Dendritic cell treated with granulocyte-macrophage colony-stimulating factor and Interleukin-4, amounts not matched to agents 40 ng/mL and 50 ng/mL, for 4 days (primary cell): Measurements from ENCODE around the gene CHTOP.
"Not testable (repeated sequence)": the region's sequence is repeated elsewhere in the genome, so short reads cannot be mapped to it uniquely, and the experiment has no call there.

ENCODE experiments used
- H3K27ac Mint-ChIP-seq: one replicate; pipeline ENCODE4 v1.8.0; 2022; ENCODE audit warnings: mild to moderate bottlenecking, mixed read lengths
- H3K27me3 Mint-ChIP-seq: one replicate; pipeline ENCODE4 v1.8.0; 2022; ENCODE audit warnings: mild to moderate bottlenecking, mixed read lengths
- H3K36me3 Mint-ChIP-seq: one replicate; pipeline ENCODE4 v1.8.0; 2022; ENCODE audit warnings: low read depth, mixed read lengths
- H3K4me1 Mint-ChIP-seq: one replicate; pipeline ENCODE4 v1.8.0; 2022; ENCODE audit warnings: low read depth, mixed read lengths
- H3K4me3 Mint-ChIP-seq: one replicate; pipeline ENCODE4 v1.8.0; 2022; ENCODE audit warnings: mild to moderate bottlenecking, moderate library complexity, mixed read lengths
- H3K9me3 Mint-ChIP-seq: one replicate; pipeline ENCODE4 v1.8.0; 2022; ENCODE audit warnings: mixed read lengths
- intact Hi-C: fragments of 100-400 bp; cut with micrococcal nuclease; formaldehyde crosslinking; loops from one replicate; pipeline ENCODE4 v1.15.0; 2022

The CHTOP gene

DNA sequence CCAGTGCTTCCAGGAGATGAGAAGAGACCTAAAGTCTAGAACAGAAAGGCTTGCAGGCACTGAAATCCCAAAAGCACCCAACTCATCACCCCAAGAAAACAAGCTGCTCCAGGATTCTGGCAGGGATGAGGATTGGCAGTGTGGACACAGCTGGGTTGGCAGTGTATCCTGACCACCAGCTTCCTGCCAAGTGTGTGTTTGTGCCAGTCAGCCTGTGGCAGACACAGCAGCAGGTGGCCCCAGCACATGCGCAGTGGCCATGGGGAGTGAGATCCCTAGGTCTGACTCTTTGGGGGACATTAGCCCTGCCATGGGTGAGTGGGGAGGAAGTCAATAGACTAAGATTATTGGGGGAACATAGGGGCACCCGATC is 16.0 kb downstream of the CHTOP start:
- Mint-ChIP-seq H3K27ac (peak overlapping the region; percentile 23), H3K27me3 (no peaks in the 10 kb centered on the region), H3K4me1 (peaks cover 52% of the 10 kb centered on the region), H3K4me3 (no peak overlapping the region), H3K36me3 (peaks cover 34% of the 10 kb centered on the region), H3K9me3 (no peaks in the 10 kb centered on the region)
- intact Hi-C loops = no loop called here

DNA sequence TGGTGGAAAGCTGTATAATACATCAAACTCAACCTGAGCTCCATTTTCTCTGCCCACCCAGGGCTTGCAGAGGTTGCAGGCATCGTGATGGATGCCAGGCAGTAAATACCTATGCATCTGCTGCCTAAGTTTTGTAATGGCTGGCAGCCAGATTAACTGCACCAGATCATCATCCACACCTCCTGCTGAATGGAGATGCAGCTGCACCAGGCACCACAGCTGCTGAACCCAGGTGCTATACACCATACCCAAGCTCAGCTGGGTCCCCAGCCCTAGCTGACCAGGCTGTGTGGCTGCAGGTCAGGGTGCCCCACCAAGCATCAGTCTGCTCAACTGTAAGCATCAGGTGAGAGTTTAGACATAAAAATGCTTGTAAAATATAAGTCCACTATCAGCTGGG is 17.9 kb downstream of the CHTOP start:
- intact Hi-C loops = no loop called here
- H3K4me1 Mint-ChIP-seq = peaks cover 33% of the 10 kb centered on the region
- peaks cover 15% of the 10 kb centered on the region for H3K36me3 Mint-ChIP-seq
- no peak overlapping the region for H3K27ac Mint-ChIP-seq
- H3K9me3 Mint-ChIP-seq = no peaks in the 10 kb centered on the region
- H3K4me3 Mint-ChIP-seq = no peak overlapping the region
- H3K27me3 Mint-ChIP-seq = no peaks in the 10 kb centered on the region

DNA sequence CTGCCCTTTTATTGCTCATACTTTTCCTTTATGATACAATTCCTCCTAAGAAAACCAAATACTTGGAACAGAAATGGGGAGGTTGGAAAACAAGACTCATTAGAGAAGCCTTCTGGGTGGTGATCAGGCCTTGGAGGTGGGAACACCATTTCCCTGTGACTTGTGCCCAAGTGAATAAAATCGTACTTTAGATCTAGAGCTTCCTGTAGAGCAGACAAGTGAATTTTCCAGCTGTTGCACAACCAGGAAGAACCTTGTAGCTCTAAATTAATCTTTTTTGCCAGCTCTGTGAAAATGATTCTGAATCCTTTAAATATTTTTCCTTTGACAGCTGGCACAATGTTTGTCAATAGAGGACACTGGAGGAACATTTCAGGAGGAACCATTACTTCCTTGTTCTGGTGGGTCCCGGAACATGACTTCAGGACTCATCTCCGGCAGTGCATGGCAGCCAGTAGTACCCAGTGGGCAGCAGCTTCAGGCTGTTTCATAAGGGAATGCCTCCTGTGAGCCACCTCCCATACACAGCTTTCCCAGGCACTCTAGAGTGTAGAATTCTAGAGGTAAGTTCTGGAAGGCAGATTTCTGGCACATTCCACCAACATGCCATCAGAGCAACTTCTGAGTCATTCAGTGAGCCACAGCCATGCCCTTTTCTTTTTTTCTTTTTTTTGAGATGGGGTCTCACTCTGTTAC is 19.1 kb downstream of the CHTOP start:
- peak overlapping the region; percentile 96 for H3K27ac Mint-ChIP-seq
- H3K36me3 Mint-ChIP-seq = peaks cover 3% of the 10 kb centered on the region
- H3K4me3 Mint-ChIP-seq = no peak overlapping the region
- intact Hi-C loops = no loop called here
- H3K27me3 Mint-ChIP-seq = no peaks in the 10 kb centered on the region
- H3K4me1 Mint-ChIP-seq = peaks cover 21% of the 10 kb centered on the region
- no peaks in the 10 kb centered on the region for H3K9me3 Mint-ChIP-seq

- no peaks in the 10 kb centered on the region for H3K27me3 Mint-ChIP-seq
- no peak overlapping the region for H3K27ac Mint-ChIP-seq
- H3K36me3 Mint-ChIP-seq = peaks cover 7% of the 10 kb centered on the region
- intact Hi-C loops = no loop called here
- H3K4me3 Mint-ChIP-seq = no peak overlapping the region
- no peaks in the 10 kb centered on the region for H3K9me3 Mint-ChIP-seq
- peaks cover 22% of the 10 kb centered on the region for H3K4me1 Mint-ChIP-seq
These were observed 21.5 kb downstream of the CHTOP start for GRCh38 chr1:153655333-153655732.

- Mint-ChIP-seq H3K36me3 (peaks cover 7% of the 10 kb centered on the region), H3K4me3 (peak within 1 kb of the TSS; percentile 95), H3K27me3 (no peaks in the 10 kb centered on the region), H3K4me1 (peaks cover 27% of the 10 kb centered on the region), H3K9me3 (no peaks in the 10 kb centered on the region), H3K27ac (peak within 1 kb of the TSS; percentile 96)
- intact Hi-C loops = loop anchor here (1.0 kb wide), 1 partner anchor 24 kb away; the partner anchor contains the start of gene CHTOP
These were observed 24.7 kb downstream of the CHTOP start, which contains the start of gene SNAPIN for GRCh38 chr1:153658400-153659174. SNAPIN (plus strand) TSS chr1:153658703; CDS start chr1:153658744, 41 bp downstream.

DNA sequence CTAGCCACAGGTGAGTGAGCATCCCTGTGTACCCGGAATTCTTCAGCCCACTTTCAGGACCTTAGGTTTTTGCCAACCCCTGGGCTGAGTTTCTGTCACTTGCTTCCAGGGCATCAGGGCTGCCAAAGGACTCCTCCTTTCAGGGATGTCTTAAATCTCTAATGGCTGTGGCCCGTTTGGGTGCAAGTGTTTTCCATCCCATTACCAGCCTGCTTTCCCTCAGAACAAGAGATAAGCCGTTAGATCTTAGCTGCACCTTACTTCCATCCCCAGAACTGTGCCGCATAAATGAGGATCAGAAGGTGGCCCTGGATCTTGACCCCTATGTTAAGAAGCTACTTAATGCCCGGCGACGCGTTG is 25.3 kb downstream of the CHTOP start:
- Mint-ChIP-seq H3K27me3 (no peaks in the 10 kb centered on the region), H3K9me3 (no peaks in the 10 kb centered on the region), H3K36me3 (peaks cover 7% of the 10 kb centered on the region), H3K4me3 (peak overlapping the region; percentile 95), H3K4me1 (peaks cover 24% of the 10 kb centered on the region), H3K27ac (peak overlapping the region; percentile 96)
- intact Hi-C loops = no loop called here

- H3K4me1 Mint-ChIP-seq = peaks cover 22% of the 10 kb centered on the region
- H3K9me3 Mint-ChIP-seq = no peaks in the 10 kb centered on the region
- H3K4me3 Mint-ChIP-seq = peak overlapping the region; percentile 95
- no peaks in the 10 kb centered on the region for H3K27me3 Mint-ChIP-seq
- peak overlapping the region; percentile 96 for H3K27ac Mint-ChIP-seq
- peaks cover 7% of the 10 kb centered on the region for H3K36me3 Mint-ChIP-seq
- intact Hi-C loops = no loop called here
These were observed 25.8 kb downstream of the CHTOP start for GRCh38 chr1:153659656-153660055.

- Mint-ChIP-seq H3K27me3 (no peaks in the 10 kb centered on the region), H3K4me3 (no peak overlapping the region), H3K9me3 (no peaks in the 10 kb centered on the region), H3K27ac (no peak overlapping the region), H3K4me1 (peaks cover 22% of the 10 kb centered on the region), H3K36me3 (peaks cover 7% of the 10 kb centered on the region)
- intact Hi-C loops = no loop called here
These were observed 27.3 kb downstream of the CHTOP start for GRCh38 chr1:153661111-153661708.

DNA sequence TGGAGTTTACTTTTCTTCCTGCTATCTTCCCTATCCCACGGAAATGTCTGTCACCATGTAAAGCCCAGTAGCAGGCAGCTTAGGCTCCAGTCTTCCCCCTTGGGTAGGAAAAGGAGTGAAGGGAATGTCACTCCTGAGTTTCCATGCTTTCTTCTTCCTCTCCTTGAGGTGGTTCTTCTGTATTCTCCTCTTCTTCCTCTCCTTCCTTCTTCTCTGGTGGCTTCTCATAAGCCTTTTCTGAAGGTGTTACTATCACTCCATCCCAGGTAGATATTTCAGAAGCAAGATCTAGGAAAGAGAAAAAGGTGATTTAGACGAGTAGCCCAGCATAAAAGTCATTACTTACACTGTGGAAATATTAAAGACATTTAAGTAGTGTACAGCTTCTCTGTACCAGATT is 28.4 kb downstream of the CHTOP start:
- Mint-ChIP-seq H3K27ac (peak overlapping the region; percentile 55), H3K4me3 (no peak overlapping the region), H3K4me1 (peaks cover 22% of the 10 kb centered on the region)

DNA sequence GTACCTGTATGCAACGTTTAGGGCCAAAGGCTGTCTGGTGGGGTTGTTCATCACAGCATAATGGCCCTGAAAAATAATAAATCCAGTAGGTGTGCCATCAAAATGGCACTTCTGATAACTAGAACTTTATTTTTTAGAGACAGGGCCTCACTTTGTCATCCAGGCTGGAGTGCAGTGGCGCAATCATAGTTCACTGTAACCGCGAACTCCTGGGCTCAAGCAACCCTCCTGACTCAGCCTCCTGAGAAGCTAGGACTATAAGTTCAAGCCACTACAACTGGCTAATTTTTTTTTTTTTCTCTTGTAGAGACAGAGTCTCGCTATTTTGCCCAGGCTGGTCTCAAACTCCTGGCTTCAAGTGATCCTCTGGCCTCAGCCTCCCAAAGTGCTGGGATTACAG is 29.3 kb downstream of the CHTOP start:
- H3K4me1 Mint-ChIP-seq = peaks cover 22% of the 10 kb centered on the region
- H3K4me3 Mint-ChIP-seq = no peak overlapping the region
- peaks cover 7% of the 10 kb centered on the region for H3K36me3 Mint-ChIP-seq
- H3K9me3 Mint-ChIP-seq = no peaks in the 10 kb centered on the region
- intact Hi-C loops = no loop called here
- H3K27me3 Mint-ChIP-seq = no peaks in the 10 kb centered on the region
- H3K27ac Mint-ChIP-seq = no peak overlapping the region

More for the DNA sequence above, 28.4 kb downstream of the CHTOP start:
- H3K36me3 Mint-ChIP-seq = peaks cover 7% of the 10 kb centered on the region
- H3K9me3 Mint-ChIP-seq = no peaks in the 10 kb centered on the region
- intact Hi-C loops = no loop called here
- H3K27me3 Mint-ChIP-seq = no peaks in the 10 kb centered on the region

GRCh38 chr1:153667439-153667838 is 33.6 kb downstream of the CHTOP start:
- Mint-ChIP-seq H3K27me3 (no peaks in the 10 kb centered on the region), H3K4me3 (no peak overlapping the region), H3K27ac (no peak overlapping the region), H3K36me3 (no peaks in the 10 kb centered on the region), H3K9me3 (no peaks in the 10 kb centered on the region), H3K4me1 (peaks cover 12% of the 10 kb centered on the region)
- intact Hi-C loops = no loop called here

GRCh38 chr1:153668672-153669071 is 34.8 kb downstream of the CHTOP start:
- H3K4me3 Mint-ChIP-seq, intact Hi-C loops, H3K27ac Mint-ChIP-seq, H3K27me3 Mint-ChIP-seq, H3K36me3 Mint-ChIP-seq, H3K4me1 Mint-ChIP-seq, H3K9me3 Mint-ChIP-seq: not testable (repeated sequence)

GRCh38 chr1:153669606-153670005 is 35.7 kb downstream of the CHTOP start:
- Mint-ChIP-seq H3K4me1 (peaks cover 5% of the 10 kb centered on the region), H3K27ac (no peak overlapping the region), H3K36me3 (no peaks in the 10 kb centered on the region), H3K4me3 (no peak overlapping the region), H3K27me3 (no peaks in the 10 kb centered on the region), H3K9me3 (no peaks in the 10 kb centered on the region)
- intact Hi-C loops = loop anchor here (2.0 to 5.0 kb wide), 2 partner anchors 102 to 321 kb away; partner anchors contain the start of genes RPS27 and S100A2

DNA sequence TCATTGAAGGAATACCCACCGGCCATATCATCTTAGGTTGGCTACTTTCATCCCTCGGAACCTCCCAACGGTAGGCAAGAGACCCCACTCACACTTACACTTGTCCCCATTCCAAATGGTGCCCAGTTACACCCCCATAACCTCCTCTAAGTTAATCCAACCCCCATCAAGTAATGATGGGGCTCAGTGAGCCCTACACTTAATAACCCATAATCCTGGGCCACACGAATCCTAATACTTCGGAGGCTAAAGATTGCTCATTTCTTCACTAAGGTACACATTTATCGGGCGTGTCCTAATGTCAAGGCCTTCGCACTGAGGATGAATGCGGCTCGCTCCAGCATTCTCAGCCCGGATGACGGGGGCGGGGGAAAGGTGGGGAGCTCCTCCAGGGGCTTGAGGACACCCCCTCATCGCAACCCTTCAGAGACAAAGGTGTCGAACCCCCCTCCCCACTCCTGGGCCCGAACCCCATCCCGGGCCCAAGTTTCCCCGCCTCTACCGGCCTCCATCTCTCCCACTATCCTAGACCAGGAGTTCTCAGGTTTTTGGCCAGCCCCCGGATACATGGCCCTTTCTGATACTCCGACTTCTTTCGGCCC is 36.5 kb downstream of the CHTOP start:
- Mint-ChIP-seq H3K9me3 (no peaks in the 10 kb centered on the region), H3K27me3 (no peaks in the 10 kb centered on the region), H3K27ac (no peak overlapping the region), H3K4me3 (no peak overlapping the region), H3K4me1 (peaks cover 5% of the 10 kb centered on the region), H3K36me3 (no peaks in the 10 kb centered on the region)
- intact Hi-C loops = loop anchor here (2.0 to 5.0 kb wide), 2 partner anchors 103 to 320 kb away; partner anchors contain the start of genes RPS27 and S100A2
